Measurements from ENCODE around the gene GRM4. TPM values are rescaled to one million over a fixed set of nuclear protein-coding genes. Genes with fewer than 3 reads are reported as not detected.

Gene GRM4
- total and polyA plus RNA-seq, 9 donors, result under 0.01 to 0.37 (median 0.08) TPM; not detected in 2

GRCh38 chr6:34022250-34022872 lies 123.5 kb downstream of the GRM4 start:
- Histone ChIP-seq H3K9me3 (no peaks in the 10 kb centered on the region), H3K27me3 (no peaks in the 10 kb centered on the region), H3K4me1 (ENCODE audit: insufficient read depth) (no peaks in the 10 kb centered on the region), H3K4me3 (no peak overlapping the region), H3K36me3 (no peaks in the 10 kb centered on the region), H3K27ac (no peak overlapping the region)
- intact Hi-C loops (cut with DNase I), result no loop called here
- no peak for DNase-seq
- TF ChIP-seq CTCF (IDR thresholded peaks at IDR 0.05), result no peak
- TF ChIP-seq EP300 (IDR thresholded peaks at IDR 0.05), result no peak
- TF ChIP-seq POLR2A (IDR thresholded peaks at IDR 0.05), result no peak
- WGBS, 3 donors, result 67 to 75% (median 67%) methylated on average over 22 of the region's 22 CpGs

GRCh38 chr6:34021554-34022190 lies 124.2 kb downstream of the GRM4 start:
- Histone ChIP-seq H3K27ac (no peak overlapping the region), H3K4me3 (no peak overlapping the region), H3K9me3 (no peaks in the 10 kb centered on the region), H3K4me1 (ENCODE audit: insufficient read depth) (no peaks in the 10 kb centered on the region), H3K27me3 (no peaks in the 10 kb centered on the region), H3K36me3 (no peaks in the 10 kb centered on the region)
- TF ChIP-seq CTCF (IDR thresholded peaks at IDR 0.05) (no peak), EP300 (IDR thresholded peaks at IDR 0.05) (no peak), POLR2A (IDR thresholded peaks at IDR 0.05) (no peak)
- intact Hi-C loops (cut with DNase I), result no loop called here
- DNase-seq, result no peak
- WGBS, 3 donors, result 58 to 74% (median 60%) methylated on average over 19 of the region's 19 CpGs

GRCh38 chr6:34020807-34021553 lies 124.9 kb downstream of the GRM4 start:
- intact Hi-C loops (cut with DNase I), result no loop called here
- Histone ChIP-seq H3K36me3 (no peaks in the 10 kb centered on the region), H3K27ac (no peak overlapping the region), H3K9me3 (no peaks in the 10 kb centered on the region), H3K4me3 (no peak overlapping the region), H3K27me3 (no peaks in the 10 kb centered on the region), H3K4me1 (ENCODE audit: insufficient read depth) (no peaks in the 10 kb centered on the region)
- no peak for DNase-seq
- TF ChIP-seq POLR2A (IDR thresholded peaks at IDR 0.05) (no peak), EP300 (IDR thresholded peaks at IDR 0.05) (no peak), CTCF (IDR thresholded peaks at IDR 0.05) (no peak)
- WGBS, 3 donors, result 75 to 87% (median 79%) methylated on average over 17 of the region's 17 CpGs

GRCh38 chr6:34020278-34020677 lies 125.6 kb downstream of the GRM4 start:
- DNase-seq, result no peak
- Histone ChIP-seq H3K4me3 (no peak overlapping the region), H3K9me3 (no peaks in the 10 kb centered on the region), H3K27ac (no peak overlapping the region), H3K27me3 (no peaks in the 10 kb centered on the region), H3K36me3 (no peaks in the 10 kb centered on the region), H3K4me1 (ENCODE audit: insufficient read depth) (no peaks in the 10 kb centered on the region)
- WGBS, 3 donors, result 87 to 96% (median 91%) methylated on average over 5 of the region's 5 CpGs
- intact Hi-C loops (cut with DNase I), result no loop called here
- TF ChIP-seq EP300 (IDR thresholded peaks at IDR 0.05) (no peak), CTCF (IDR thresholded peaks at IDR 0.05) (no peak), POLR2A (IDR thresholded peaks at IDR 0.05) (no peak)

Measured in ovary (tissue), 9 donors.